Suppressor macrophage (primary cell): ENCODE results near the gene INMT.
"Not testable (repeated sequence)": the region's sequence is repeated elsewhere in the genome, so short reads cannot be mapped to it uniquely, and the experiment has no call there.

Experiments used
- DNase-seq, 4 experiments: peaks; one replicate each; pipeline ENCODE4 v3.0.0-alpha.2; 2020 to 2022
- total RNA-seq, 17 experiments: gene quantifications; one replicate each; lab custom pipeline; 2026; ENCODE audit warnings: mixed read lengths in 6 of 17, inconsistent platforms in 3 of 17; lab: John Stamatoyannopoulos, UW

INMT gene
- 0 to 1.4 (median 0) reads per million in 17 experiments for total RNA-seq

DNA sequence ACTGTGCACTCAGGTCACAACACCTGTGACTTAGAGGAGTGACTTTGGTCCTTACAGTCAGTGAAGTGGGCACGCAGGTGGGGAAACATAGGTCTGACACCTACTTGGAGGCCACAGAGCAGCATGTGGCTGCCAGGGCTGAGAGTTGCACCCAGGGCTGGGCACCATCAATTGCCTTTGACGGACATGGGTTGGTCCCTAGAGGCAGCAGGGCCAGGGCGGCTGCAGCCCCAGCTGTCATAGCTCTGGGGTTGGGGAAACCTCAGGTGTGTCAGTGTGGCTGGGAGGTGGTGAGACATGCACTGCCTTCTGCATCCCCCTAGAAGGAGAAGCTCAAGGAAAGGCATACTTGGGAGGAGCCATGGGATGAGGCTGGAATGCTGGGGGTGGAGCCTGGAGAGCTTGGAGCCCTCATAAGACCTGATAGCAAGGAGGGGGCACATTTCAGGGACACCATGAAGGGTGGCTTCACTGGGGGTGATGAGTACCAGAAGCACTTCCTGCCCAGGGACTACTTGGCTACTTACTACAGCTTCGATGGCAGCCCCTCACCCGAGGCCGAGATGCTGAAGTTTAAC lies at the start of gene INMT:
Gene INMT, plus strand, starts transcription at position 440 of the 578 bp plus-strand sequence. Its CDS starts 16 bp downstream, at position 456.
- no peak for DNase-seq

DNA sequence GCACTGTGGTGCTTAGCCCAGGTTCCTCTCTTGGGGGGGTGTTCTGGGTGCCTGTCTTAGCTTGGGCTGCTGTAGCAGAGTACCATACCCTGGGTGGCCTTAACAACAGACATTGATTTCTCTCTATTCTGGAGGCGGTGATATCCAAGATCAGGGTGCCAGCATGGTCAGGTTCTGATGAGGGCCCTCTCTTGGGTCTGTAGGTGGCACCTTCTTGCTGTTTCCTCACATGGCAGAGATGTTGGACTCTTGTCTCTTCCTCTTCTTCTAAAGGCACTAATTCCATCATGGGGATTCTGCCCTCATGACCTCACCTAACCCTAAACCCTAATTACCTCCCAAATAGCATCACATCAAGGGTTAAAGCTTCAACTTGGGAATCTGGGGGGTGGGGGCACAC lies 49.7 kb upstream of the INMT start:
- DNase-seq, result peak; percentile 8 to 42 (median 34)

DNA sequence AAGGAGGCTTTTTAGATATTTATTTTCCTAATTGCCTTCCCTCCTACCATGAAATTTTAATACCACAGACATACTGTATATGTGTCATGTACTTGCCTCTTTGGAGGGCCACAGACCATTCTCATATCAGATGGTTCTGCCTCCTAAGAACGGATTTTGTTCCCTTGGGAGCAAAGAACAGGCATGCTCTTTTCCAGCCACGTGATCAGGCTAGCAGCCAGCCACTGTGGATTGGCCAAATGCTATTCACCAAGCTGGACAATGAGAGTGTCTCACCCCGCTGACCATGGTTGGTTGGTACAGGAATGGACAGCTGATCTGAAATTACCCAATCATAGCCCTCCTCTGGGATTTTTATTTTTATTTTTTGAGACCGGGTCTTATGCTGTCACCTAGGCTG lies 48.2 kb upstream of the INMT start:
- no peak for DNase-seq

DNA sequence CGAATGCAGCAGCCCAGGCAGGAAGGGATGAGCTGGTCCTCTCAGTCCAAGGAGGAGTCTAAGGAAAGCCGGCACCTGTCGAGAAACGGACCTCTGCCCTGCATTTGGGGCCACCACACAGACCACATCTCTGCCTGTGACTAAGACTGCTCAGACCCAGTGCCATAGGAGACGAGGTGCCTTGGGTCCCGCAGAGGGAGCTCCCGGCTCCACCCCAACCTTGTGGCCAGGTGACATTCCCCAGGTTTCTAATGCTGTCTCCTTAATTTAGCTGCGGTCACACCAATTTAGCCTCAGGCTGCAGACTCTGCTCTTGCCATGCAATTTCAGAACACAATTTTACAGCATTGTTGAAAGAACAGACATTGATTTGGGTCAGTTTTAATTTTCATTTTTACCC lies 46.9 kb upstream of the INMT start:
- no peak for DNase-seq

DNA sequence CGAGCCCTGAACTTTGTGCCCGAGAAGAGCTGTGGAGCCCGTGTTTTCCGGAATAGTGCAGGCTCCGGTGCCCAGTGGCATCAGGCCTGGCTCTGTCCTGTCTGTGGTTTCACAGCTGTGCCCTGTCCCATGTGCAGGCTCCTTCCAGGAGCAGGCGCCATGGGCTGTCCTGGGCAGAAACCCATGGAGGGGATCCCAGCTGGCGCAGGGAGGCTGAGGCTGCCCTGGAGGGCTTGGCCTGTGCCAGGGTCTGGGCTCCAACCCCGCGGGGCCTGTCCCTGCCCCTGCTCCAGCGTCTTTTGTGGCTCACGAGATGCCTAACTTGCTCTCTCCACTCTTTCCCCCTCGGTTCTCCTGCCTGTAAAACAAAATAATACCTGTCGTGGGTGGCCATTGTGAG lies 46.3 kb upstream of the INMT start:
- DNase-seq, result no peak

DNA sequence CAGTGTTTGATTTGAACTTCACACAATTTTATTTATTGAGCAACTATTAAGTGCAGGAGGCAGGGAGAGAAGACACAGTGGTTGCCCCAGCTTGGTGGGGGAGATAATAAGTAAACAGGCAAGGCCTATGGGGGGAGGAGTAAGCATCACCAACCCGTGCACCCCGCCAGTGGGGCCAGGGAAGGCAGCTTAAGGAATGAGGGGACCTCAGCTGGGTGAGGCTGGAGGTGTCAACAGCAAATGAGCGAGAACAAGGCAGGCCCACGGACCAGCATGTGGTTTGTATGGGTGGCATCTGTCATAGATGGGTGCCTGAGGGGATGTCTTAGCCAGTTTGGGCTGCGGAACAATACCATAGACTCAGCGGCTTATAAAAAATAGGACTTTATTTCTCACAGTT lies 45.6 kb upstream of the INMT start:
- no peak for DNase-seq

DNA sequence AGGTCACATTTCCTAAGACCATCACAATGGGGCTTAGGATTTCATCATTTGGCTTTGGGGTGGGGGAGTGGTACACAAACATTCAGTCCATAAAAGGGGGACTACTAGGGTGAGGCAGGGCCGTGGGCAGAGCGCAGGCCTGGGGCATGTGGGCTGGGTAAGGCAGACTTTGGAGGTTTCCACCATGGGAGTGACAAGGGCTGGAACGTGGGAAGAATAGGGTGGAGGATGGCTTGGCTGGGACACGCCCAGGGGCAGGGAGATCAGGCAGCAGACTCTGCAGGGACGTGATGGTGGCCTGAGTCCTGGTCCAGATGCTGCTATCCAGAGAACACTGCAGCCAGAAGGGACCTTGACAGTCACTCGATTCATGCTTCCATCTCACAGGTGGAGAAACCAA lies 45.0 kb upstream of the INMT start:
- no peak for DNase-seq

DNA sequence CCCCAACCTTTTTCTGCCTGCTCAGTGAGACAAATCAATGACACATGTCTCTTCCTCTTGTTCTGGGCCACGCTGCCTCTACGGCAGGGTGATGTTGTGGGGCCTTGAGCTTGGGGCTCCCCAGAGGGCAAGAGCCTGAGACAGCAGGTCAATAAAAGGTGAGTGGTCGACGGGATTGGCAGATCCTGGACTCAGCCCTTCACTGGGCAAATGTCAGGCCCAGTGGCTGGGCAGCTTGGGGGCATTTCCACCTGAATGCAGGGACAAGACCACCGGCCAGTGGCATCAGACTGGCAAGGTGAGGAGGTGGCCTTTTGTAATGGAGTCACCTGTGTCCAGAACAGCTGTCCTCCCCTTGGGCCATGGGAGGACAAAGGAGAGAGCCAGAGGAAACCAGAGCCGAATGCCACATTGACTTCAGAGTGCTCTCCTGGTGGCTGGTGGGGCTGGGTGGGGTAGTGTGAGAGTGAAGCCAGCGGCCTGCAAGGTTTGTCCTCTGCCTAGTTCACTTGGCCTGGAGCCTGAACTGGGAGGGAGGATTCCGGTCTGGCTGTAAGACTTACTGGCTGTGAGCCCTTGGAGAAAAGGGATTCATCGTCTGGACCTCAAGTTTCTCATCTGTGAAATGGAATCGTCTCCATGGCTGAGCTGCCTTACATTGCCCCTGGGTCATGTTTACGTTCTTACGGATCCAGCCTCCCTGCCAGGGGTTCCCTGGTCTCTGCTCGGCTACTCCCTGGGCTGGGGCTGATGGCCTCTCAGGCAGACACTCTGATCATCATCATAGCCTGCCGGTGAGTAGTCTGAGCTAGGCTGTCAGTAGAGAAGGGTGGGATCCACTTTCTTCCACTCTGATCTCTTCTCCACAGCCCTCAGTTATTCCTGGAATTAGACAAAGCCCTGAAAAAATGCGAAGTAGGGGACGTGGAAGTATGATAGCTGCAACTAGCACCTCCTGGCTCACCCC lies 44.3 kb upstream of the INMT start:
- no peak for DNase-seq

DNA sequence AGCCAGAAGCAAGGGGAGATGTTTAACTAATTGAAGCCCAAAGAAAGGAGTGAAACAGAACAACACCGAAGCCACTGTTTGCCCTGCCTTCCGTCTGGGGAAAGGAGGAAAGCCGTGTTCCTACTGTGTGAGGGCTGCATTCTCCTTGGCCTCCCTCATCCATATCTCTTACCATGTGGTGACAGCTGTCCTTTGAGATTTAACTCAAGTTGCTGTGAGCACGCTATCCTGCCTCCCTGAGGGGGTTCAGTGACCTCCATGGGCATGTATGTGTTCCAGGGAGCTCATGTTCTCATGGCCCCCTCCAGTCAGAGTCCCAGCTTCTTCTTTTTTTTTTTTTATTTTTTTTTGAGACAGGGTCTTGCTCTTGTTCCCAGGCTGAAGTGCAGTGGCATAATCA lies 43.5 kb upstream of the INMT start:
- no peak for DNase-seq

DNA sequence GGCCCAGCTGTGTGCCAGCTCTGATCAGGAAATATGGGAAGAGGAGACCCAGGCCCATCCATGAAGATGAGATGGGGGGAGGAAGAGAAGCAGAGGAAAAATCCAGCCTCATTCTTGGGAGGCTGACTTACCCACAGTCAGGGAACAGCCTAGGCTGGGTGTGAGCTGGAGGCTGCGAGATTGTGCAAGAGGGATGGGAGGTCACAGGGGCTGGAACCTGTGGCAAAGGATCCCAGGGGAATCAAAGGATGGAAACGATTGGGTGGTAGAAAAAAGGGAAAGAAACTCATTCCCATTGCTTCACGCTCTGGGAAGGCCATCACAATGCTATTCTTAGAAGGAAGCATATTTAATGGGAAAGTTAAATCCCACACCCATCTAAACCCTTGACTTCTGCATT lies 43.0 kb upstream of the INMT start:
- no peak for DNase-seq

DNA sequence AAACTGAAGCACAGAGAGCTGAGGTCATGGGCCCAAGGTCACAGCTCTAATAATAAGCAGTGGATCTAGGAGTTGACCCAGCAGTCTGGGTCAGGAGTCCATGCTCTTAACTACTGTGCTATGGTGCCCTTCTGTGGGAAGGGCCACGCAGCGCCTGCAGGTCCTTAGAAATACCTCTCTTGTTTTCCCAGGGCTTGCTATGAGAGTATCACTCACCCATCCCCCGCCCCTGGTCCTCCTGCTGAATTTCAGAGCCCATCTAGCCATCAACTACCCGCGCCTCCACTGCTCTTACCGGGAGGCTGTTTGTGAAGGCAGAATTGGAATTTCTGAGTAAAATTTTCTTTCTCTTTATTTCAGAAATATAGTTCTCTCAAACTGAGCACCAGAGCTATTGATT lies 42.4 kb upstream of the INMT start:
- no peak for DNase-seq

DNA sequence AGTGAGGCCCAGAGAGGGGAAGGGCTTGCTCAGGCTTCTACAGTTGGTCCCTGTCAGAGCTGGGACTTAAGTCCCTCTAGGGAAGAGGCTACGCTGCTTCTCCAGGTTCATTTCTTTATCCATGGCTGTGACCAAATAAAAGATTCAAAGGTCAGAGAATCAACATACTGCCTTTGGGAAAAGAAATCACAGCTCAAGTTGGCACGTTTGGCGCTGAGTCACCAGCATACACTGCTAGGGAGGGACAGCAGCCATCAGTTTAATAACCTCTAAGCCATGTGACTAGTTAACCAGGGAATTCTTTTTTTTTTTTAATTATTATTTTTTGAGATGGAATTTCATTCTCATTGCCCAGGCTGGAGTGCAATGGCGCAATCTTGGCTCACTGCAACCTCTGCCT lies 41.3 kb upstream of the INMT start:
- DNase-seq, result no peak

DNA sequence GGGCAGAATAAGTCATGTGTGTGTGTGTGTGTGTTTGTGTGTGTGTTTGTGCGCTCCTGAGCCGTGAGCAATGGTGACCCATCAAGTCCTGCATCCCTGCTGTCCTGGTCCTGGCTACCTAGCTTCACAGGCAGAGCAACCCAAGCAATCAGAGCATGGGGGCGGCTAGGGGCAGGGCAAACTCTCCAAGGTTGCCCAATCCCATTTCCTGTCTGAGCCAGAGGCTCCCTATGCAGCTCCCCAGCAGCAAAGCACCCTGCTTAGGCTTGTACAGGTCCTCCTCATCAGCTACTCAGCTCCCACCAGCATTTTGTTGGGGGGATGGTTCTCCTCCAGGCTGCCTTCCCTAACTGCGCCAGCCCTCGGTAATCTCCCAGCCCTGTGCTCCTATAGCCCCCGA lies 38.5 kb upstream of the INMT start:
- DNase-seq, result peak in 3 of 4 experiments; percentile 27 to 50 (median 32)

DNA sequence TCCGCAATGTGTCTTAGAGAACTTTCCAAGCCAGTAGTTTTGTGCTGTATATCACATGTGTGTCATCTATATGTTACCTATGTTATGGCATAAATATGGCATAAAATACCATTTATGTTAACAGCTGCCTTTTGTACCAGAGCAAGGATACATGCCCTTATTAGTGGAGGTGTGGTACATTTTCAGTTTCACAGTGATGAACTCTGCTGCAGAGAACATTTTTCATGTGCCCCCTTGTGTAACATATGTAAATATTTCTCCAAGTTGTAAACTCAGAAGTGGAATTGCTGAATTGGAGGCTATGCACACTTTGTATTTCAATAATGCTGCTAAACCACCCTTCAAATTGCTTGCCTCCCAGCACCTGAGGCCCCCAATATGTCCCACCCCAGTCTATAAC lies 37.8 kb upstream of the INMT start:
- no peak for DNase-seq

DNA sequence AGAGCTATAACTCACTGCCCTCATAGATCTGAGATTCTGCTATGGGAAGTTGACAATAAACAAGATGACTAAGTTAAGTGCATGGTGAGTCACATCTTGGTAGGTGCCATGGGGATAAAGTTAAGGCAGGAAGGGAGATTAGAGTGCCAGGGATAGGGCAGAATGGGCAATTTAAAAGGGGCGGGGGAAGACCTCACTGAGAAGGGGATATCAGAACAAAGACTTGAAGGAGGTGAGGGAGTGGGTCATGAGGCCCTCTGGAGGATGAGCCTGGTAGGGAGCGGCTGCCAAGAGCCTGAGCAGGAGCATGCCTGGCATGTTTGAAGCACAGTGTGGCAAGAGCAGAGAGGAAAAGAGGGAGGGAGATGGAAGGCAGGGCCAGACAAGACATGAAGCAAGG lies 34.8 kb upstream of the INMT start:
- no peak for DNase-seq

DNA sequence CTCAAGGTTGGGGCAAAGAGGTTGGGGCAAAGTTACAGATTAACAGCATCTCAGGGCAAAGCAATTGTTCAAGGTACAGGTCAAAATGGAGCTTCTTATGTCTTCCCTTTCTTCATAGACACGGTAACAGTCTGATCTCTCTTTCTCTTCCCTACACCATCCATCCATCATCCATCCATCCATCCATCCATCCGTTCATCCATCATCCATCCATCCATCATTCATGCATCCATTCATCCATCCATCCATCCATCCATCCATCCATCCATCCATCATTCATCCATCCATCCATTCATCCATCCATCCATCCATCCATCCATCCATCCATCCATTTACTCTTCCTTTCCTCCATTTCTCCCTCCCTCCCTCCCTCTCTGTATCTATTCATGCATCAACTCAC lies 32.5 kb upstream of the INMT start:
- not testable (repeated sequence) for DNase-seq

DNA sequence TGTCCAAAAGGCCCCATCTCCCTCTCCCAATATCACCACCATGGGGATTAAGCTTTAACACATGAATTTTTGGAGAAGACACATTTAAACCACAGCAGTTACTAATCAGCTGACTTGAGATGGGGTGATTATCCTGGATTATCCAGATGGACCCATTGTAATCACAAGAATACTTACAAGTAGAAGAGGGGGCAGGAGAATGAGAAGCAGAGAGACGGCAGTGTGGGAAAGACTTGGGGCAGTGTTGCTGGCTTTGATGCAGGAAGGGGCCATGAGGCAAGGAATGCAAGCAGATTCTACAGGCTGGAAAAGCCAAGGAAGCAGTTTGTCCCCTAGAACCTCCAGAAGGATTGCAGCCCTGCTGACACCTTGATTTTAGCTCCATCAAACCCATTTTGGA lies 30.7 kb upstream of the INMT start:
- no peak for DNase-seq

DNA sequence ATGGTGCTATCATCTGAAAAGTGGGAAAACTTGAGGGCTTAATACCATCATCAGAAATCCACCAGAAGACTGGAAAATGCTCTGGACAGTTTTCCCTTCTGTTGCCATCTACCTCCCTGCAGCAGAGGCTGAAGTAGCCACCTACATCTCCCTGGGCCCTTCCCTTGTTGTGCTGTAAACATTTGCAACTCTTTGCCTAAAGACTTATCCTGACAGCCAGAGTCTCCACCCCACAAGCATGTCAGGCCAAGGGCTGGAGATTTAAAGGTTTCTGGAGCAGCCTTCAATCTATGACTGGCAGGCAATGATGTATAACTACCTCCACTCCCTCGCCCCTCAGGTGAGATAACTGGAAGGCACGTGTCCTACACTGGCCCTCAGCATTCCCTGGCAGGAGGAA lies 29.7 kb upstream of the INMT start:
- DNase-seq, result no peak

DNA sequence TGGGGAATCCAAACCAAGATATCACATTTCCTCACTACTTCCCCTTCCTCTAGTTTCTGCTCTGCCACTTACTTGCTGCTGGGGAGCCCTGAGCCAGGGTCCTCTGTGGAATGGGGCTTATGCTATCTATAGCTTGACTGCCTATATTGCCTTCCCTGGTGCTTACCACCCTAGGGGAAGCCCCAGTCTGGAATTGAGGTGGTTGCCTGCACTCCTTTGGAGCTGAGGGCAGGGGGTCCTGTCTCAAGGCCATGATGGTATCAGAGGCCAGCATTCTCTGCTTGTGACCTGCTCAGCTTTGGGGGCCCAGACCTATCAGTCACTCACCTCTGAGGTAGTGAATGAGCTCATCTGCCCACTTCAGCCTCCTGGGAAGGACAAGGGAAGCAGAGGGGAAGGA lies 29.3 kb upstream of the INMT start:
- DNase-seq, result no peak

DNA sequence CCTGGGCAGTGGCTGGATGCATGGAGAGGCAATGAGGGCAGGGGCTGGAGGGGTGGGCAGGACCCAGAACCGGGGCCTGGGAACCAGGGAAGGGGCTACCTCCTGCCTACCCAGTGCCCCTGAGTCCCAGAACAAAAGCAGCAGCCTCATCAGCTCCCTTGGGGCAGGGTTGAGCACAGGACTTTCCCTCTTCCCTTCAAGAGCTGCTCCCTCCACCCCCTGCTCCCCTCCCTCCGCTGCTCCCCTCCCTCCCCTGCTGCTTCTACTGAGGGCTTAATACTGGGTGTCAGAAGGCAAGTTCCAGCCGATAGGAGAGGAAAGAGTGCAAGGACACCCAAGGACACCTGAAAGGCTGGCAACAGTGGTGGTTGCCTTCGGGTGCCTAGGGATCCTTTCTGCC lies 28.2 kb upstream of the INMT start:
- DNase-seq, result no peak

DNA sequence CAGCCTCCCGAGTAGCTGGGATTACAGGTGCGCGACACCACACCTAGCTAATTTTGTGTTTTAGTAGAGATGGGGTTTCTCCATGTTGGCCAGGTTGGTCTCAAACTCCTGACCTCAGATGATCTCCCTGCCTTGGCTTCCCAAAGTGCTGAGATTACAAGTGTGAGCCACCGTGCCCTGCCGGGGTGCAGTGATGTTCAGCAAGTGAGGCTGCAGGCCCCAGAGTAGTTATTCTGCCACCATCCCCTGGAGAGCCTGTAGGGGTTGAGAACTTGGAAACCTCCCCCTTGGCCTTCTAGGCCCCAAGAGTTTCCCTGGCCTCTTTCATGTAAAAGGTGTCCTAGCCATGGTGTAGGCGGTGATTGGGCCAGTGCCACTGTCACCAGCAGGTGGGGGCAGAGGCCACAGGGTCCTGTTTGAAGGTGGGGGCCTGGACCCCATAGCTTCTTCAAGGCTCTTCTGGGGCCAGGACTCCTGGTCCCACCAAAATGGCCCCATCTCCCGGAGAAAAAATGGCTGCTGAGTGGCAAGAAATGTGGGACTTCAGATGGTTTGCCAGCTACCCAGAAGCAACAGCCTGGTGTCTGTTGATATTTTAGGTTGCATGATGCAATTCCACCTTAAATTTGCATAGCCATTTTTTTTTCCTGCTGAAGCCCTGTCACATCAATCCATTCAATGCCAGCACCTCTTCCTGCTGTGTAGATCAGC lies 25.5 kb upstream of the INMT start:
- no peak for DNase-seq

DNA sequence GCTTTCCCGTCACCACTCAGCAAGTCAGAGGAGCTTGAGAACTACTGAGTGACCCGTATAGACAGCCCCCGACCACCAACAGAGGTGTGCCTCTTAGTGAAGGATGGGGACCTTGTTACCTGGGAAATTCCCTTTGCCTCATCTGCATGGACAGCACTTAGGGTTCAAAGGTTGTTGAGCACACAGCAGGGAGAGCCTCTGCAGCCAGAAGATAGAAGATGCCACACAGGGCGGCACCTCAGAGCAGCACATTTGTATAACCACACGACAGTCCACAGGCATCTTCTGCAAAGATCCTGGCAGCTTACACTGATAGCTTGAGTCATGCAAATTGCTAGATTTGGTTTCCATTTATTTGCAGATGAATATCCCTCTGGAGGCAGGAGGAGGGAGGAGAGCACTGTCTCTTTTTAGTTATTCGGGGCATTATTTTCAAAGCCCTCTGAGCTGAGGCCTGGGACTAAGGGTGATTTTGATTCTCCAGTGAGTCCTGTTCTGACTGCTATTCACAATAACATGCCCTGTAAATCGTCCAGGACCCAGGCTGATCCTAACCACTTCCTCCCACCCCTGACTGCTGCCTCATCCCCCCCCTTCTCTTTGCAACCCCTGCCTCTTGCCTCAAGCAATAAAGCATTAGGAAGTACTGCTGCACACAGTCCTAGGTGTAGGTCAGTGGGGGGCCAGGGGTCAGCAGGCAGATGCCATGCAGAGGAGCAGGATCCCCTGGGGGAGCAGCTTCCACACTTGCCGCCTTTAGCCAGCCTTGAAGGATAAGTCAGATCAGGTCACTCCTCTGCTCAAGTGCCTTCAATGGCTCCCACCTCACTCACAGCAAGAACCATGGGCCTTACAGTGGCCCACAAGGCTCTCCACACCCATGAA lies 24.6 kb upstream of the INMT start:
- no peak for DNase-seq
